ENCODE measurements around the gene DOK5. TPM values are rescaled to one million over a fixed set of nuclear protein-coding genes. Genes with fewer than 3 reads are reported as not detected.
"Not testable (repeated sequence)": the region's sequence is repeated elsewhere in the genome, so short reads cannot be mapped to it uniquely, and the experiment has no call there.

Gene DOK5
- total RNA-seq, 1 experiment from 2014 or later = 4.9 TPM

DNA sequence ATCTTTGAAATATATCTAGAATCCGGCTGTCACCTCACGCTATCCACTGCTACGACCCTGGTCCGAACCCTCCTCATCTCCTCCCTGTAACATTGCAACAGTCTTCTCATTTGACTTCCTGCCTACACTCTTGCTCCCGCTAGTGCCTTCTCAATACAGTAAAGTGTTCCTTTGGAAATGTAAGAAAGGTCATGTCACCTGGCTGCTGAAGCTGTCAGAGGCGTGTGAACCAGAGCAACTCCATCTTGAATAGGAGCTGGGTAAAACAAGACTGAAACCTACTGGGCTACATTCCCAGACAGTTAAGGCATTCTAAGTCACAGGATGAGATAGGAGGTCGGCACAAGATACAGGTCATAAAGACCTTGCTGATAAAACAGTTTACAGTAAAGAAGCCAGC lies 4.5 kb downstream of the DOK5 start:
- CTCF ChIA-PET; H3K27me3 ChIP-seq (replicated peaks; ENCODE audit: insufficient read depth, low read depth, low read length, poor library complexity); DNase-seq (ENCODE audit: low spot score); H3K36me3 ChIP-seq (ENCODE audit: insufficient read depth, low read length, poor library complexity, severe bottlenecking); H3K4me3 ChIP-seq (ENCODE audit: low read depth, low read length, poor library complexity, severe bottlenecking); H3K27ac ChIP-seq (ENCODE audit: low read depth, low read length, poor library complexity, severe bottlenecking); POLR2A ChIA-PET (ENCODE audit: low non-redundant PET); H3K9me3 ChIP-seq (ENCODE audit: low read depth, low read length, poor library complexity, severe bottlenecking); BruUV-seq (replicated peaks): not testable (repeated sequence)
- intact Hi-C loops (cut with micrococcal nuclease; ENCODE audit: unreplicated experiment) = loop anchor here (5.0 kb wide), 2 partner anchors 142 to 263 kb away; no protein-coding TSS in a partner anchor
- peaks cover 30% of the 10 kb centered on the region for H3K4me1 ChIP-seq (ENCODE audit: insufficient read depth, low read length, poor library complexity, severe bottlenecking)
- 0 out of 2 replicates have a peak, but pooled peaks have one; percentile 20 for TF ChIP-seq CTCF (conservative IDR thresholded peaks at IDR 0.05; ENCODE audit: low read depth, low read length)

- peaks cover 26% of the 10 kb centered on the region for H3K4me1 ChIP-seq (ENCODE audit: insufficient read depth, low read length, poor library complexity, severe bottlenecking)
- intact Hi-C loops (cut with micrococcal nuclease; ENCODE audit: unreplicated experiment) = no loop called here
- H3K4me3 ChIP-seq (ENCODE audit: low read depth, low read length, poor library complexity, severe bottlenecking) = no peak overlapping the region
- no peaks in the 10 kb centered on the region for H3K9me3 ChIP-seq (ENCODE audit: low read depth, low read length, poor library complexity, severe bottlenecking)
- no peak for DNase-seq (ENCODE audit: low spot score)
- CTCF ChIA-PET = no interaction called here
- BruUV-seq (replicated peaks) = no TSS peak
- H3K27ac ChIP-seq (ENCODE audit: low read depth, low read length, poor library complexity, severe bottlenecking) = no peak overlapping the region
- H3K27me3 ChIP-seq (replicated peaks; ENCODE audit: insufficient read depth, low read depth, low read length, poor library complexity) = no peaks in the 10 kb centered on the region
- TF ChIP-seq CTCF (conservative IDR thresholded peaks at IDR 0.05; ENCODE audit: low read depth, low read length) (no peak), EZH2 (IDR thresholded peaks at IDR 0.05; ENCODE audit: borderline replicate concordance, low read depth, low read length, poor library complexity, severe bottlenecking) (no peak)
- POLR2A ChIA-PET (ENCODE audit: low non-redundant PET) = no interaction called here
- no peaks in the 10 kb centered on the region for H3K36me3 ChIP-seq (ENCODE audit: insufficient read depth, low read length, poor library complexity, severe bottlenecking)
Observed at GRCh38 chr20:54481442-54481841, 6.0 kb downstream of the DOK5 start.

DNA sequence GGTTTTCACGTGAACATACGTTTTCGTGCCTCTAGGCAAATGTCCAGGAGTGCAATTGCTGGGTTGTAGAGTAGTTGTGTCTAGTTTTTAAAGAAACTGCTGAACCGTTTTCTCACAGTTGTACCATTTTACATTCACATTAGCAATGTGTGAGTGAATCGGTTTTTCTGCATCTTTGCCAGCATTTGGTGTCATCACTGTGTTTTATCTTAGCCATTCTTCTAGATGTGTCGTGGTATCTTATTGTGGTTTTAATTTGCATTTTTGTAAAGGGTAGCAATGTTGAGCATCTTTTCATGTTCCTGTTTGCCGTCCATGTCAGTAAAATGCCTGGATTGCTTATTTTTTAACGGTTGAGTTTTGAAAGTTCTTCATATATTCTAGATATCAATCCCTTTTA lies 10.2 kb downstream of the DOK5 start:
- H3K27me3 ChIP-seq (replicated peaks; ENCODE audit: insufficient read depth, low read depth, low read length, poor library complexity) = no peaks in the 10 kb centered on the region
- DNase-seq (ENCODE audit: low spot score) = no peak
- intact Hi-C loops (cut with micrococcal nuclease; ENCODE audit: unreplicated experiment) = no loop called here
- no peak overlapping the region for H3K4me3 ChIP-seq (ENCODE audit: low read depth, low read length, poor library complexity, severe bottlenecking)
- no TSS peak for BruUV-seq (replicated peaks)
- no peaks in the 10 kb centered on the region for H3K36me3 ChIP-seq (ENCODE audit: insufficient read depth, low read length, poor library complexity, severe bottlenecking)
- POLR2A ChIA-PET (ENCODE audit: low non-redundant PET) = interaction anchor here (0.6 kb wide), 1 partner anchor 938 kb away, joined by 3 read pairs; no protein-coding TSS in a partner anchor
- H3K27ac ChIP-seq (ENCODE audit: low read depth, low read length, poor library complexity, severe bottlenecking) = no peak overlapping the region
- CTCF ChIA-PET = no interaction called here
- H3K9me3 ChIP-seq (ENCODE audit: low read depth, low read length, poor library complexity, severe bottlenecking) = no peaks in the 10 kb centered on the region
- H3K4me1 ChIP-seq (ENCODE audit: insufficient read depth, low read length, poor library complexity, severe bottlenecking) = no peaks in the 10 kb centered on the region
- TF ChIP-seq EZH2 (IDR thresholded peaks at IDR 0.05; ENCODE audit: borderline replicate concordance, low read depth, low read length, poor library complexity, severe bottlenecking) (no peak), CTCF (conservative IDR thresholded peaks at IDR 0.05; ENCODE audit: low read depth, low read length) (no peak)

All from A673 (cell line).